Central memory CD4-positive, alpha-beta T cell (primary cell): ENCODE measurements around the gene SCN5A.

Experiments used
- DNase-seq: peaks from one replicate; pipeline ENCODE4 v3.0.0; 2022
- total RNA-seq, 3 experiments: gene quantifications; one replicate each; lab custom pipeline; 2026; lab: John Stamatoyannopoulos, UW

The SCN5A gene
- total RNA-seq = 0 to 0.25 (median 0.16) reads per million in 3 experiments

DNA sequence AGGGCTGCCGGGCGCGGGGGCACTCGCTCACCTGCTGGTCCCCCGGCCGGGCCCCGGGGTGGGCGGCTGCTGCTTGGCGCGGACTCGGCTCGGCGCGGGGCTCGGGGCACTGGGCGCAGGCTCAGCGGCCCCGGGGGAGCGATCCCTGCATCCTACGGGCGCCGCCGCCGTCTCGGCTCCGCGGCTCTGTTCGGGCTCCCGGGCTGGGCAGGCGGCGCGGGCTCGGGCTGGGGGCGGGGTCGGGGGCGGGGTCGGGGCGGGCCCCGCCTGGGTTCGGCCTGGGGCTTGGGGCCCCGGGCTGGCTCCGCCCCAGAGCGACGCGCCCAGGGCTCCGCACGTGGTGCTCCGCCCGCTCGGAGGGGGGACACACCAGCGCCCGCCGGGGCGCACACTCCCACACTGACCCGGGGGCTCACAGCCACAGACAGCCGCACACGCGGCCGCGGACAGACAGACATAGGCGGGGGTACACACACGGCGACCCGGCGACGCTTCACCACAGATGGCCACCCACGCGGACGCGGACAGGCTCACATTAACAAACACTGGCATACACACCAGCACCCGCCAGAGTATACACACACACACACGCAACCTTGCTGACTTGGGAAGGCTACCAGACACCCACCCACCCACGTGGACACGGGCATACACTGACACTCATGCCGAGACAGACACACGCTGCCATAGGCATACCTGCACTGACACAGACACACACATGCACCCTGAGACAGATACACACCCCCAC is at the start of gene SCN5A:
TSS of gene SCN5A (minus strand) at position 188 of the 748 bp plus-strand sequence. CDS start 16,380 bp downstream, outside the sequence.
- peak; percentile 31 for DNase-seq

DNA sequence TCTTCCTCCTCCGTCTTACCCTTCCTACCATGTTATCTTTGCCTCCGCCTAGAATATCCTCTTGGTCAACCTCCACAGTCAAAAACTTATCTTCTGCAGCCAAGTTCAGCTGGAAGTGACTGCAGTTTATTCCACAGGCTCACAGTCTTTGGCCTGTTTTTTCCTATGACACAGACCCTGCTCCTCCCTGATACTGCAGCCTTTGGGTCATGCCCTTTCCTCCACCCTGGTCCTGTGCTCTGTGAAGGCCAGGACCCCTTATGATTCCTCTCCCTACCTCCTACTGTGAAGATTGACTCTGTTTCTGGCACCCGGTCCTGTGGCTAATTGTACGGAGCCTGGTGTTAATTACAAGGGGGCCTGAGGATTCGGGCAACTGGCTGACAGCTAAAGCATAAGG is 49.3 kb upstream of the SCN5A start:
- no peak for DNase-seq

DNA sequence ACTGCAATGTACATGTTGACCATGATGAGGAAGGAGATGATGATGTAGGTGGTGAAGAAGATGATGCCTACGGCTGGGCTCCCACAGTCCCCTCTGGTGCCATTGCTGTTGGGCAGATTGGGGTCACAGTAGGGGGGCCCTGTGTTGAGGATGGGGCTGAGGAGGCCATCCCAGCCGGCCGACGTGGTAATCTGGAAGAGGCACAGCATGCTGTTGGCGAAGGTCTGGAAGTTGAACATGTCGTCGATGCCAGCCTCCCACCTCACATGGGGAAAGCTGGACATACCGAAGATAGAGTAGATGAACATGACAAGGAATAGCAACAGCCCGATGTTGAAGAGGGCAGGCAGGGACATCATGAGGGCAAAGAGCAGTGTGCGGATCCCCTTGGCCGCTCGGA is 48.6 kb upstream of the SCN5A start:
- no peak for DNase-seq

DNA sequence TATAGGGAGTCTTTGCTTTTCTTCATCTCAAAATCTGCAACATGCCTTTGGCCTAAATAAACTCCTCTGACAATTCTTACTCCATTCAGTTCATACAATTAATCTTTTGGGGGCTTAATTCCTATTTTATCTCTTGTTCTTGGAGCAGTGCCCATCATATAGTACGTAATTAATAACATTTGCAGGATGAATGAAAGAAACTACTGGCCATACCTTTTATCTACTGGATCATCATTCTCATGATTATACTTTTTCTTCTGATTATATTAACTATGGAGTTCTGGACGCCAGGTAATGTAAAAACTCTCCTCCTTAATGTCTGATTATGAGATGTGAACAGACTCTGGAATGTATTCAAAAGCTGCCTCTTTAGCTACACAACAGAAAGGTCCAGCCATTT is 46.5 kb upstream of the SCN5A start:
- DNase-seq = no peak

DNA sequence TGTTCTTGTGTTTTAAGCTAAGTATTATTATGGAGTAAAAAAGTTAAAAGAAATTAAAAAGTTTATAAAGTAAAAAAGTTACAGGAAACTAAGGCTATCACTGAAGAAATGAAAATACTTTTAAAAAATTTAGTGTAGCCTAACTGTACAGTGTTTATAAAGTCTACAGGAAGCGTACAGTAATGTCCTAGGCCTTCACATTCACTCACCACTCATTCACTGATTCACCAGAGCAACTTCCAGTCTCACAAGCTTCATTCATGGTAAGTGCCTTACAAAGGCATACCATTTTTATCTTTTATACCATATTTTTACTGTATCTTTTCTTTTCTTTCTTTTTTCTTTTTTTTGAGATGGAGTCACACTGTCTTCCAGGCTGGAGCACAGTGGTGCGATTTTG is 40.7 kb upstream of the SCN5A start:
- no peak for DNase-seq

DNA sequence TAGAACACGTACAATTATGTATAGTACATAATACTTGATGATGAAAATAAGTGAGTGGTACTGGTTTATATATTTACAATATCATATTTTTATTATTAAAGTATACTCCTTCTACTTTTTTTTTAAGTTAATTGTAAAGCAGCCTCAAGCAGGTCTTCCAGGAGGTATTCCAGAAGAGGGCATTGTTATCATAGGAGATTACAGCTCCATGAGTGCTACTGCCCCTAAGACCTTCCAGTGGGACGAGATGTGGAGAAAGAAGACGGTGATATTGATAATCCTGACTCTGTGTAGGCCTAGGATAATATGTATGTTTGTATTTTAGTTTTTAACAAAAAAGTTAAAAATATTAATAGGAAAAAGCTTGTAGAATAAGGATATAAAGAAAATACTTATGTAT is 40.3 kb upstream of the SCN5A start:
- no peak for DNase-seq

DNA sequence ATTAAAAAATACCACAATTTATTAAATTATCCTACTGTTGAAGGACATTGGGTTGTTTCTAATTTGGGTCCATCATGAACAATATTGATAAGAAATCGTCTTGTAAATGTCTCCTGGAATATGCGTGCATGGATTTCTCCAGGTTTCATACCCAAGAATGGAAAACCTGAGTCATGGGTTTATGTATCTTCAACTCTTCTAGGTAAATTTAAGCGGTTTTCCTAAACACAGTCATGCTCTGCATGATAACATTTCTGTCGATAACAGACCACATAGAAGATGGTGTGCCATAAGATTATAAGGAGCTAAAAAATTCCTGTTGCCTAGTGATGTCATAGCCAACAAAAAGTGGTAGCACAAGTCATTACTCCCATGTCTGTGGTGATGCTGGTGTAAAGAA is 39.9 kb upstream of the SCN5A start:
- DNase-seq = no peak

DNA sequence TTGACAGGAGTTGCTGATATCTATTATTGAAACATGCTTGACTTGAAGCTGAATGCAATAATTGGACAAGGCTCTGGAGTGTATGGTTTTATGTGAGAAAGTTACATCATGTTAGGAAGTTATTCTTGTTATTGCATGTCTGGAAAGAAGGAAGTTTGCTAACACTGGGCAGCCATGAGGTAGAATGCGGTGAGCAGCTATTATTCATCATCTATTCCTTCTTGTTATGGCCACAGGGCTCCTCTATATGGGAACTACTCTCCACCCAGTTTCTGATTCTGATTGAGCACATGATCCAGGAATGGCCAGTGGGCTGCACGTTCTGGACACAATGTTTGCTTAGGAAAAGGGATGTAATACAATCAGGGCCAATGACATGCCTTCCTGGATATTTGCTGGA is 37.8 kb upstream of the SCN5A start:
- DNase-seq = no peak

DNA sequence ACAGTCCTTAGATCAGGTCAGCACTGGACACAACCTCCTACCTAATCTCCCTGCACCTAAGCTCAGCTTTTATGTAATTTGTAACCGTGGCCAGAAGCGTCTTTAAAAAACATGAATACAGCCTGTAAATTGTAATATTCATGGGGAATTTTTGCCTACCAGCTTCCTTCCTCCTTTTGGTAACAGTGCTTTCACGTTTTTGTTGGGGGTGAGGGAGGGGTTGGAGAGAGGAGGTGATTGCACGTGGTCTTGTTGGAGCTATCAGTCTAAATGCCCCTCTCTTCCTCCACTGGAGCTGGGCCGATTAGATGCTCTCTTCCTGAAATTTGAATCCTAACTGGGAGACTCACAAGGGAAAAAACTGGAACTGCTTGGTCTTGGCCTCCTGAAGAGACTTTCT is 35.1 kb upstream of the SCN5A start:
- no peak for DNase-seq

DNA sequence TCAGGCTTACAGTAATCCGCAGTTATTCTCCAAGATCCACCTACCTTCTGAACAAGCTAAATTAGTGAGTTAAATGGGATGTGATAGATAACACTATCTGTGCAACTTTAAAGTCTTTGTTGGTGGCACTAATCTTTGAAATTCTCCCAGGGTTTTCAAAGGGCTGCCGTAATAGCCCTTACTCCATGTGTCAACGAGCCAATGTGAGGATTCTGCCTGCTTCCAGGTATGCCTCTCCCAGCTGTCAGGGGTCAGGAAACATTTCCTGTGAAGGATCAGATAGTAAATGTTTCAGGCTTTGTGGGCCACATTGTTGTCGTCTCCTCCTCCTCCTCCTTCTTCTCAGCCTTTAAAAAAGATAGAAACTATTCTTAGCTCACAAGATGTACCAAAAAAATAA is 20.2 kb upstream of the SCN5A start:
- no peak for DNase-seq

DNA sequence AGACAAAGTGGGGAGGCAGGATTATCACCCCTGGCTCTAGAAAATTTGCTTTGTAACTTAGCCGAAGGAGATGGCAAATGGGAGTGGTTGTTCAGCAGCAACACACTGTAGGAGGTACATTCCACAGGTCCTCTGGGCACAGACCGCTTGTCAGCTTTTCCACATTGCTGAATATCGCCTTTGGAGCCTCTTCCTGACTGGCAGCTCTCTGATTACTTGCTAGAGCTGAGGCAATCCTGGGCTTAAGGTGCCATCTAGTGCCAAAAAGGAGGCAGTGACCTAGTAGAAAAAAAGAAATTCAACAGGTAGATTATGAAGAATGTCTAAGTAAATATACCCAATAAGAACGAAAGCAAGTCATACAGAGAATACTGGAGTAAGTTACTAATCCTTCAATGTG is 13.1 kb upstream of the SCN5A start:
- no peak for DNase-seq

DNA sequence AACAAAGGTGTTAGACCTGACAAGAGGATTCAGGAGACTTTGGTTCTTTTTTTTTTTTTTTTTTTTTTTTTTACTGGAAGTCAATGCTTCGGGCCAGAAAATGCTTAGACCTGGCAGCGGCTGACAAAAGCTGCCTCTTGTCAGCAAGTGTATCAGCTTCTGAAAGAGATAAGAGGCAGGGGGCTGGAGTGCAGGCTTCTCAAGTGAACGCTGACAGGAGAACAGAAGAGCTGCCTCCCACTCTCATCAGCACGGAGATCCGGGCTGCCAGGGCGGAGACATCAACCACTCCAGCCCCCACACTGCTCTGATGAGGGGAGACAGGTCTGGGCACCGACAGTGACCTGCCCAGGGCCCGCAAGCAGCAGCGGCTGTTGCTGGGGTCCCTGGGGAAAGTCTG is 9.4 kb upstream of the SCN5A start:
- DNase-seq = no peak

DNA sequence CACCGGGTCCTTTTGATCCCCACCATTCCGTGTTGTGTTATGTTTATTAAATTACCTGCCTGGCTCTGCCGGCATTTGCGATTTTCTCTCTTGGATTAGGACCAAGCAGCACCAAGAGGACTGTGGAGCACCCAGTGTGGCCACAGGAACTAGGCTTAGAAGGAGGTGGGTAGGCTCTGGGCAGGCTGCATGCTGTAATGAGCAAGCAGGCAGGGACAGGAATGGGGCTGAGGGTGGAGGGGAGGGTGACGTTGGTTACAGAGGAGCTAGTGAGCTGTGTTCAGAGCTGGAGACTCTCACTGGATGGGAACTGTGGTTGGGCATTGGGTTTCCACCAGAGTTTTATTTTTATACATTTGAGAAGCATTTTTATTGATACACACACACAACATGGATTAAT is 7.9 kb upstream of the SCN5A start:
- no peak for DNase-seq

DNA sequence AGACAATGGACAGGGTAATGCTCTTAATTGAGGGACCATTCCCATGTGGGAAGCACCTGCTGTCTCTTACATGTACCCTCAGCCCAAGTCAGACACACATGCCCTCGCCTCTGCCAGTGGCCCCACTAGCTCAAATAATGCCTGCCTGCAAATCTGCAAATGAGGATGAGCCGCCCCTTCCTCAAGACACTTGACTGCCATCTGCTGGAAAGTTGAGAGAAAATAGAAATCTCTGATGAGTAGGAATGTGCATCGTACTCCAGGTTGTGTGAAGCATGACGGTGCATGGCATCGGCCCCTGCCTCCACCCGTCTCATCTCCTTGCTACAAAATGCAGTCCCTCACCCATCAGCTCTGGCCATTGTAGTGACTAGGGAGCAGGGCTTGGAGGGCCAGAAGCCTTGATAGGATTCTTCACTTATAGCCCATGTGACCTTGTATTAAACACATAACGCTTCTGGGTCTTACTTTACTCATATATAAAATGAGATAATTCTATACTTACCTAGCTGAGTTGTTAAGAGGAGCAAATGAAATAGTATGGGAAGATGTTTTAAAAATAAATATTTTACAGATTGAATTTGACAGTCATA is 6.3 kb upstream of the SCN5A start:
- peak; percentile 22 for DNase-seq

DNA sequence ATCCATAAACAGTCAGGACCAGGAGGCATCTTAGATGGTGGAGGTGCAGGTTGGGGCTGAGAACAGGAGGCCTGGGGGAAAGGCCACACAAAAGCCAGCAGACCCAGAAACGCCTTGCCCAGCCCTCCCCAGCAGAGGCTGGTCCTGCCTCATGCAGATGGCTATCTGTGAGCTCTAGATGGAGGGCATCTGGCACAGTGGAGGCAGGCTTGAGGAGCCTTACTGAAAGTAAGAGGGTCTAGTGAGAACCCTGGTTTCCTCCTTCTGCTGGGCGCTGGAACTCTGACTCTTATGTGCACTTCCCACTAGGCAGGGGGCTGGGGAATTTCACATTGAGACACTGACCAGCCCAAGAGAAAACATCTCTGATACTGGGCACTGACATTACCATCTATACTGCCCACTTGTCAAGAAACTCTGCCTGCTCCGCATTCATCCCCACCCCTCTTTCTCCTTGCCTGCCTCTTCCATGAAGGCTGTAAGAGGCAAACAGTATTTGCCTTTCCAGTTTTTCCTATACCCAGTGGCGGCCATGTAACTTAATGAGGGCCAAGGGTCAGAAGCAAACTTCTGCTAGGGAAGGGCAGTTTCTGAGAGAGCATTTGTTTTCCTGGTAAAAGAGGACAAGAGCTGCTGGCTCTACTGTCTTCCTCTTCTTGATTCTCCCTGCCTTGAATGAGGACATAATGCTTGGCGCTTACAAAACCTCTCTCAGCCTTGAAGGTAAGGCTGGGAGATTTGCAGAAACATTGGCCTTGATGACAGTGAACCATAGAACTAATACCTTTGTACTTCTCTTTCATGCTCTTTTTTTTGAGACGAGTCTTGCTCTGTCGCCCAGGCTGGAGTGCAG is 4.4 kb upstream of the SCN5A start:
- DNase-seq = no peak

DNA sequence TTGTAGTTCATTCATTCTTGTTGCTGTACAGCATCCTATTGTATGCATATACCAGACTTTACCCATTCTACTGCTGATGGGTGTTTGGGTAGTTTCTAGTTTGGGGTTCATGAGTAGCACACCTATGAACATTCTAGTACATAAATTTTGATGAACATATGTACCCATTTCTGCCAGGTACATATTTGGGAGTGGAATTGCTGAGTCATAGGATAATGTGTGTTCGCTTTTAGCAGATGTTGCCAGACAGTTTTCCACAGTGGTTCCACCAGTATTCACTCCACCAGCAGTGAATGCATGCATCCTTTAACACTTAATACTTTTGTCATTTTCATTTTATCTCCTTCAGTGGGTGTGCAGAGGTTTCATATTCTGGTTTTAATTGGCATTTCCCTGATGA is 3.4 kb upstream of the SCN5A start:
- DNase-seq = no peak

DNA sequence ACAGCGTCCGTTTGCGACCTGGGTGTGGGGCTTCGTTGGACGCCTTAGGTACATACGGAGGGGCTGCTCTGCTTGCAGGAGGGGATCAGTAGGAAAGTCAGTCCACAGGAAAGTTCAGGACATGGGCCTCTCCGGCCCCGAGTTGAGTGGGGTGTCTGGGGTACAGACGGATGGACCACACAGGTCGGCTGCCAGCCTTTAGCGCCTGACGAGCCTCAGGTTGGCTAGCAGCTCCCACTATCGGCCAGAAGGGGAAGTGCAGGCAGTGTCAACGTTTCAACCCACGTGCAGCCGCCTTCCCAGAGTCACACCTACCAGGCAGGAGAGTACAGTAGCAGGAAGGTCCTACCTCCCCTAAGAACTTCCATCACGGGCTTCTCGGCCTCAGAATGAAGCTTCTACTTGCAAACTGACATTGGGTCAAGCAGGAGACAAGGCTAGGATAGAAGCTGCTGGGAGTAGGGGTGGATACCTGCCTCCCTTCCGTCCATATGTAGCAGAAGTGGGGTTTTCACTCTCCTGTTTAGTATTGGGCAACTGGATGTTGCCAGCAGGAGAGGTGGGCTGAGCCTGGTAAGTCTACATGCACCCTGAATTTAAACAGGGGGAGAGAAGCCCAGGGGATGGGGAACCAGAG is 1.8 kb upstream of the SCN5A start:
- DNase-seq = peak; percentile 59

DNA sequence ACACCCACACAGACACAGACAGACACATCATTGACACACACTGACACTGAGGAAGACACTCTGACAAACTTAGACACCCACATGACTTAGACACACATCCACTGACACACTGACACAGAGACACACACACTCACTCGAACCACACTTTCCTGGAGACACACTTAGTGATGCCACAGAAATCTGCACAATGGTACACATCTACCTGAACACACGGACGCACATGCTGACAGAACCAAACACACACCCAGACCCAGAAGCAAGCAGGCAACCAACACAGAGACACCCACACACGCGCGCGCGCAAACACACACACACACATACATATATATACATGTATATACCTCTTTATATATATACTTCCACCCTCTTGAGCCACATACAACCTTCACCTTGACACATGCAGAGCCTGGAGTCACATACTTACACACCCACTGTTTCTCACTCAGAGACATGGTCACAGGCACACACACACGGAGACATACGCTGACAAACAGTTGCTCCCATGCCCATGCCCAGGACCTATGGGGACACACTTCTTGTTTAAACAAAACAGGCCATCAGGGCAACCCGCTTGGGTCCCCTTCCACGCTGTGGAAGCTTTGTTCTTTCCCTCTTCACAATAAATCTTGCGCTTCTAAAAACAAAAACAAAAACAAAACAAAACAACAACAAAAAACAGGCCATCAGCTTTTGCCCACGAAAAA is 913 bp upstream of the SCN5A start:
- peak; percentile 15 for DNase-seq

DNA sequence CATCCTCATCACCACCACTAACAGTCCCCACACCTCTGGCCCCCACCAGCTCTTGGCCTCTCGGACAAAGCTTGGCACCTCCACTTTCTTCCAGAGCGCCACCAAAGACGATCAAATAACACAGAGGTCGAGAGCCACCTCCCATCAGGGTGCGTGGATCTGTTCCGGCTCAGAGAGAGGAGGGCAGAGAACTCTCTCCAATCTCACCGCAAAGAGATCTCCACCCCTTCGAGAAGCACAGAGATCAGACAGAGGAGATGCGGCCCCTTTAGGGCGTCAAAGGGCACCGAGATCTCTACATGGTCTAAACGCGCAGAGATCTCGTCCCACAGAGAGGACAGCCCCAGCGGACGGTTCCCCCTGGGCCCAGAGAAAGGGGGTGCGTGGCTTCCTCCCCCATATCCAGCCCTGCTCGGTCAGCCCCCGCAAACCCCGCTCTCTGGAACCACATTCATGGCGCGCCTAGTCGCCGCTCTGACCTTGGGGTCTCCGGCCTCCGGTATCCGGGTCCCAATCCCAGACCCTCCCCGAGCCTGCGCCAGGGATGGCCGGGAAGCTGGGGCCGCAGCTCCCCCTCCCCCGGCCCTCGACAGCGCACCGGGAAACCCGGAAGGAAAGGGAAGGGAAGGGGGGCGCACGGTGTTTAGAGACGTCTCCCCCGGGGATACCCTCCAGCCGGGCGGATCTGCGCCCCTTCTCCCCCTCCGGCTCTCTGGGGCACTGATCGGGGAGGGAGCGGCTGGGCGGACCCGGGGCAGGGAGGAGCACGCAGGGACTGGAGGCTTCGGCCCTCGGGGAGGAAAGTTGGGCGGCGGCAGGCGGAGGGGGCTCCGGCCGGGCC is 608 bp downstream of the SCN5A start:
- no peak for DNase-seq

DNA sequence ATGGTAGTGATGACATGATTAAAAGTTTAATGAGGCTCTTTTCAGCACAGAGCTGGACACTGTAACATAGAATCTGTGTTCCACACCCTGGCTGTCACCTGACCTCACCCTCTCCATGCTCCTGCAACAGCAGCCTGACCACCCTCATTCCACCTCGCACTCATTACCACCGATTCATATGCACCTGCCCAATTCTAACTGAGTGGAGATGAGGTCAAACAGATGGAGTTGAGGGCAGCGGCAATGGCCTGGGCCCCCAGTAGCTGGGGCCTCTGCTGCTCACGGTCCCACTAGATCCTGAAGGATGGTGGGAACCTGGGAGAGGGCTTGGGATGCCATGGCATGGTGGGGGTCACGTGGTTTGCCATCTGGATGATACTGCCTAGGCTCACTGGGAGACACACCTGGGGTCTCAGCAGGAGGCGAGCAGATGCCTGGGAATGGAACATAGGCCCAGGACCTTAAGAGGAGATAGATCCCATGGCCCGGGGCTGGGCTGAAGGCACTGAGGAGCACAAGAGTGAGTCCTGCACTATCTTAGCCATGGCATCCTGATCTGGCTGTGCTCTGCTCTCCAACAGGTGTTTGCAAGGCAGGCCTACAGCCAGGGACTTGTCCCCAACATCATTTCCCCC is 1.3 kb downstream of the SCN5A start:
- no peak for DNase-seq
